IMR-90 (cell line): ENCODE data around the gene TP53I11. TPM values are rescaled to one million over a fixed set of nuclear protein-coding genes. Genes with fewer than 3 reads are reported as not detected.

Experiments
- ATAC-seq: fragments of 200-7000 bp; cut with Tn5 transposase; 2 replicates; pipeline ENCODE4 v1.9.1; 2020; ENCODE audit warnings: low read depth, mild to moderate bottlenecking, moderate library complexity
- BruUV-seq: library from RNA; stranded (reverse); fragments of 400-500 nt; replicated peaks from 2 replicates; lab custom pipeline; 2021; lab: Mats Ljungman, UMichigan
- CTCF ChIA-PET: fragments of 300-600 bp; formaldehyde crosslinking; extraction: SDS; loops from one replicate; lab custom pipeline; 2021; ENCODE audit warnings: antibody characterized with exemption; lab: Yijun Ruan, JAX
- POLR2A ChIA-PET: fragments of 300-600 bp; sonication (Branson Sonifier 250); formaldehyde crosslinking; loops from one replicate; lab custom pipeline; 2022; ENCODE audit warnings: antibody characterized with exemption; ENCODE audit not compliant: unreplicated experiment; lab: Charles Lee
- DNase-seq: peaks from one replicate; pipeline ENCODE4 v3.0.0; 2013
- H2AFZ ChIP-seq: replicated peaks from 2 replicates; pipeline ENCODE3; 2013; ENCODE audit warnings: low read length, mild to moderate bottlenecking; ENCODE audit not compliant: poor library complexity
- H2AK5ac ChIP-seq: 2 replicates; pipeline ENCODE4 v1.6.1; 2013; ENCODE audit warnings: low read depth, low read length, inconsistent platforms
- H2AK9ac ChIP-seq: replicated peaks from 2 replicates; pipeline ENCODE3; 2013; ENCODE audit warnings: mild to moderate bottlenecking, low read depth, low read length, moderate library complexity; ENCODE audit not compliant: poor library complexity
- H2BK120ac ChIP-seq: 2 replicates; pipeline ENCODE4 v1.6.1; 2013; ENCODE audit warnings: low read depth, low read length, inconsistent platforms
- H2BK15ac ChIP-seq: 3 replicates; pipeline ENCODE4 v1.6.1; 2013; ENCODE audit warnings: low read depth, low read length, inconsistent platforms
- H2BK20ac ChIP-seq: 2 replicates; pipeline ENCODE4 v1.6.1; 2013; ENCODE audit warnings: low read depth, mild to moderate bottlenecking, inconsistent platforms, low read length, moderate library complexity
- H2BK5ac ChIP-seq: 2 replicates; pipeline ENCODE4 v1.6.1; 2013; ENCODE audit warnings: mild to moderate bottlenecking, low read depth, low read length, inconsistent platforms; ENCODE audit not compliant: poor library complexity, severe bottlenecking
- H3K14ac ChIP-seq: replicated peaks from 2 replicates; pipeline ENCODE4 v1.6.1; 2013; ENCODE audit warnings: low read depth, low read length, inconsistent platforms
- H3K18ac ChIP-seq: 2 replicates; pipeline ENCODE4 v1.6.1; 2013; ENCODE audit warnings: low read depth, low read length, control low read depth
- H3K23ac ChIP-seq: 2 replicates; pipeline ENCODE4 v1.6.1; 2013; ENCODE audit warnings: low read depth, low read length, inconsistent platforms
- H3K27ac ChIP-seq: 2 replicates; pipeline ENCODE4 v1.5.1; 2013; ENCODE audit warnings: mild to moderate bottlenecking, control low read depth, low read length; ENCODE audit not compliant: insufficient read depth
- H3K27me3 ChIP-seq: 2 replicates; pipeline ENCODE4 v1.6.1; 2013; ENCODE audit warnings: low read length; ENCODE audit not compliant: control insufficient read depth, insufficient read depth
- H3K36me3 ChIP-seq: 2 replicates; pipeline ENCODE4 v1.6.1; 2013; ENCODE audit warnings: low read length, mixed read lengths; ENCODE audit not compliant: control insufficient read depth, insufficient read depth
- H3K4ac ChIP-seq: 2 replicates; pipeline ENCODE4 v1.6.1; 2013; ENCODE audit warnings: low read depth, low read length, inconsistent platforms
- H3K4me1 ChIP-seq: 2 replicates; pipeline ENCODE4 v1.6.1; 2013; ENCODE audit warnings: low read length, mixed read lengths; ENCODE audit not compliant: control insufficient read depth, insufficient read depth
- H3K4me2 ChIP-seq: 2 replicates; pipeline ENCODE4 v1.6.1; 2013; ENCODE audit warnings: low read depth, mild to moderate bottlenecking, control low read depth, low read length, moderate library complexity
- H3K4me3 ChIP-seq: 2 replicates; pipeline ENCODE4 v1.5.1; 2013; ENCODE audit warnings: low read depth, mild to moderate bottlenecking, control low read depth, low read length, moderate library complexity; ENCODE audit not compliant: insufficient read depth
- H3K56ac ChIP-seq: 2 replicates; pipeline ENCODE4 v1.6.1; 2013; ENCODE audit warnings: low read length, inconsistent platforms; ENCODE audit not compliant: insufficient read depth; ENCODE audit errors: extremely low read depth
- H3K79me1 ChIP-seq, 2 experiments: 2 replicates each; pipeline ENCODE4 v1.6.1; 2013; ENCODE audit warnings: low read length in 2 of 2, inconsistent platforms in 1 of 2, low read depth in 1 of 2
- H3K9ac ChIP-seq: 2 replicates; pipeline ENCODE4 v1.6.1; 2013; ENCODE audit warnings: low read depth, low read length, control low read depth
- H3K9me1 ChIP-seq: 2 replicates; pipeline ENCODE4 v1.6.1; 2013; ENCODE audit warnings: low read length, inconsistent platforms; ENCODE audit not compliant: insufficient read depth
- H3K9me3 ChIP-seq: 2 replicates; pipeline ENCODE4 v1.6.1; 2013; ENCODE audit warnings: low read length; ENCODE audit not compliant: control insufficient read depth, insufficient read depth
- H4K20me1 ChIP-seq: 2 replicates; pipeline ENCODE4 v1.6.1; 2013; ENCODE audit warnings: low read length, inconsistent platforms; ENCODE audit not compliant: insufficient read depth
- H4K5ac ChIP-seq: 2 replicates; pipeline ENCODE4 v1.6.1; 2013; ENCODE audit warnings: mild to moderate bottlenecking, low read depth, low read length, control low read depth
- H4K8ac ChIP-seq, 2 experiments: 2 replicates each; pipeline ENCODE4 v1.6.1; 2013; ENCODE audit warnings: low read depth in 2 of 2, low read length in 2 of 2, control low read depth in 1 of 2, inconsistent platforms in 1 of 2
- H4K91ac ChIP-seq: 2 replicates; pipeline ENCODE4 v1.6.1; 2013; ENCODE audit warnings: low read depth, low read length, inconsistent platforms; ENCODE audit not compliant: insufficient read depth
- BHLHE40 ChIP-seq: fragments of 150-350 bp; IDR thresholded peaks from 2 replicates; pipeline ENCODE4 v1.6.1; 2016; ENCODE audit warnings: mild to moderate bottlenecking, low read depth, low read length
- CEBPB ChIP-seq: IDR thresholded peaks from 2 replicates; pipeline ENCODE4 v1.6.1; 2012; ENCODE audit warnings: low read depth, low read length, improper control_type of control experiment
- CTCF ChIP-seq: conservative IDR thresholded peaks from 2 replicates; pipeline ENCODE4 v1.5.1; 2012; ENCODE audit warnings: mild to moderate bottlenecking, low read depth, low read length, improper control_type of control experiment
- ELK1 ChIP-seq: fragments of 150-350 bp; IDR thresholded peaks from 2 replicates; pipeline ENCODE4 v1.6.1; 2016; ENCODE audit warnings: low read depth, mild to moderate bottlenecking, low read length, moderate library complexity, borderline replicate concordance
- FOS ChIP-seq: fragments of 150-350 bp; IDR thresholded peaks from 2 replicates; pipeline ENCODE4 v1.6.1; 2016; ENCODE audit warnings: low read depth, low read length
- MAFK ChIP-seq: IDR thresholded peaks from 2 replicates; pipeline ENCODE4 v1.6.1; 2012; ENCODE audit warnings: low read depth, low read length, improper control_type of control experiment
- MAZ ChIP-seq: IDR thresholded peaks from 2 replicates; pipeline ENCODE4 v1.6.1; 2012; ENCODE audit warnings: low read depth, mild to moderate bottlenecking, low read length, improper control_type of control experiment, moderate library complexity, borderline replicate concordance
- MXI1 ChIP-seq: IDR thresholded peaks from 2 replicates; pipeline ENCODE4 v1.6.1; 2012; ENCODE audit warnings: low read depth, mild to moderate bottlenecking, low read length, moderate library complexity, borderline replicate concordance
- NFE2L2 ChIP-seq: fragments of 150-350 bp; IDR thresholded peaks from 2 replicates; pipeline ENCODE4 v1.6.1; 2016; ENCODE audit warnings: low read depth, mild to moderate bottlenecking, low read length
- RAD21 ChIP-seq: IDR thresholded peaks from 2 replicates; pipeline ENCODE4 v1.6.1; 2012; ENCODE audit warnings: low read length, improper control_type of control experiment
- RCOR1 ChIP-seq: IDR thresholded peaks from 2 replicates; pipeline ENCODE4 v1.6.1; 2012; ENCODE audit warnings: mild to moderate bottlenecking, low read length, improper control_type of control experiment; ENCODE audit not compliant: insufficient replicate concordance
- RFX5 ChIP-seq: IDR thresholded peaks from 2 replicates; pipeline ENCODE4 v1.8.0; 2012; ENCODE audit warnings: low read depth, mild to moderate bottlenecking, low read length, moderate library complexity
- SMC3 ChIP-seq: fragments of 150-350 bp; IDR thresholded peaks from 2 replicates; pipeline ENCODE4 v1.6.1; 2016; ENCODE audit warnings: low read depth, mild to moderate bottlenecking, antibody characterized with exemption, low read length, moderate library complexity
- WGBS, 2 experiments: methylation state at CpG; one replicate each; pipeline versions ENCODE4 v1.1.5 to v1.1.7; 2013; ENCODE audit warnings: missing lambda C conversion rate in 2 of 2; ENCODE audit not compliant: insufficient read length in 1 of 2; ENCODE audit errors: extremely low coverage in 2 of 2; 5-methylcytosine and 5-hydroxymethylcytosine counted together
- dilution Hi-C: fragments of 300-500 bp; cut with HindIII; formaldehyde crosslinking; loops from one replicate; pipeline ENCODE4 v1.14.3; 2018; ENCODE audit warnings: low sequenced_read_pairs; ENCODE audit not compliant: unreplicated experiment
- in situ Hi-C: fragments of 300-500 bp; cut with MboI; formaldehyde crosslinking; loops from 3 replicates; pipeline ENCODE4 v1.14.3; 2019; ENCODE audit warnings: low sequenced_read_pairs, inconsistent platforms, mixed read lengths
- intact Hi-C: fragments of 100-400 bp; cut with micrococcal nuclease; formaldehyde crosslinking; loops from 2 replicates; pipeline ENCODE4 v1.10.0; 2022
- polyA plus RNA-seq, 3 experiments: library from polyadenylated mRNA; depleted of rRNA; stranded (reverse); fragments of >200 nt; gene quantifications; 2 replicates each; pipeline ENCODE4 v1.2.3, GENCODE V29; 2012; ENCODE audit warnings: low replicate concordance in 1 of 3
- total RNA-seq: library from RNA; depleted of rRNA; stranded (reverse); fragments of >200 nt; gene quantifications from 2 replicates; pipeline ENCODE4 v1.2.3, GENCODE V29; 2012

The TP53I11 gene
- total and polyA plus RNA-seq, 2 of the 4 experiments (the other 2 are of a cell fraction) = 3.9 to 22.0 TPM

GRCh38 chr11:44954051-44954906 is 3.6 kb upstream of the TP53I11 start:
- H3K27ac ChIP-seq = peak overlapping the region; percentile 68
- no peak overlapping the region; the same call in 1 of the 2 replicates for H3K4me2 ChIP-seq
- ChIA-PET POLR2A (no interaction called here), CTCF (interaction anchor here (1.2 kb wide), 1 partner anchor 148 kb away, joined by 7 read pairs; no protein-coding TSS in a partner anchor)
- peaks cover 8% of the 10 kb centered on the region for H3K9me1 ChIP-seq
- ATAC-seq = no peak
- H3K9ac ChIP-seq = peak overlapping the region; percentile 3; the same call in 1 of the 2 replicates
- H3K27me3 ChIP-seq = peaks cover 16% of the 10 kb centered on the region; the same call in 1 of the 2 replicates
- no peak for DNase-seq
- H2AK5ac ChIP-seq = peak overlapping the region; percentile 47; the same call in 1 of the 2 replicates
- peak overlapping the region; percentile 47 for H4K5ac ChIP-seq
- H3K9me3 ChIP-seq = no peaks in the 10 kb centered on the region
- H3K4me3 ChIP-seq = no peak overlapping the region
- 74% methylated on average over 6 of the region's 12 CpGs; no CpG with 5 or more reads in 1 of the 2 experiments for WGBS, 2 experiments
- H2AFZ ChIP-seq = peak overlapping the region; percentile 82
- dilution Hi-C loops (no loop called here), in situ Hi-C loops (no loop called here), intact Hi-C loops (no loop called here)
- H2BK120ac ChIP-seq = peak overlapping the region; percentile 84
- H4K91ac ChIP-seq = peak overlapping the region; percentile 48; the same call in 1 of the 2 replicates
- peak overlapping the region; percentile 35; the same call in 1 of the 2 replicates for H3K23ac ChIP-seq
- no peaks in the 10 kb centered on the region for H3K36me3 ChIP-seq
- H2AK9ac ChIP-seq = peak overlapping the region; percentile 84
- no peaks in the 10 kb centered on the region for H4K20me1 ChIP-seq
- peak overlapping the region; percentile 18; the same call in 1 of the 2 replicates for H3K18ac ChIP-seq
- BruUV-seq = no TSS peak
- peak overlapping the region; percentile 36 to 89; a peak in 3 of 4 replicates for H4K8ac ChIP-seq
- H3K56ac ChIP-seq = no peak overlapping the region; the same call in 1 of the 2 replicates
- H2BK15ac ChIP-seq = peak overlapping the region; percentile 79; the same call in 2 of the 3 replicates
- no peak overlapping the region for H2BK5ac ChIP-seq
- peaks cover 0 to 3% of the 10 kb centered on the region in 2 experiments; a peak in 1 of 4 replicates for H3K79me1 ChIP-seq
- peak overlapping the region; percentile 87 for H2BK20ac ChIP-seq
- peak overlapping the region; percentile 63 for H3K4ac ChIP-seq
- peaks cover 9% of the 10 kb centered on the region for H3K4me1 ChIP-seq
- peak overlapping the region; percentile 73 for H3K14ac ChIP-seq
- TF ChIP-seq SMC3 = no peak
- no peak for TF ChIP-seq RCOR1
- no peak for TF ChIP-seq RAD21
- TF ChIP-seq MXI1 = no peak
- no peak for TF ChIP-seq BHLHE40
- TF ChIP-seq MAFK = no peak
- TF ChIP-seq MAZ = no peak
- no peak for TF ChIP-seq FOS
- no peak for TF ChIP-seq CTCF
- TF ChIP-seq RFX5 = no peak
- TF ChIP-seq ELK1 = no peak
- no peak for TF ChIP-seq NFE2L2
- no peak for TF ChIP-seq CEBPB
